Measurements from ENCODE around the gene MGAM2.

- TF ChIP-seq CTCF (IDR thresholded peaks at IDR 0.05) (no peak), ZFX (IDR thresholded peaks at IDR 0.05; ENCODE audit: borderline replicate concordance) (no peak)
Measured at GRCh38 chr7:142196066-142196840, 84.7 kb downstream of the MGAM2 start.

Data from 22Rv1 (cell line).